Measurements from ENCODE around the gene TBCCD1.
"Not testable (repeated sequence)": the region's sequence is repeated elsewhere in the genome, so short reads cannot be mapped to it uniquely, and the experiment has no call there.

TBCCD1 gene

DNA sequence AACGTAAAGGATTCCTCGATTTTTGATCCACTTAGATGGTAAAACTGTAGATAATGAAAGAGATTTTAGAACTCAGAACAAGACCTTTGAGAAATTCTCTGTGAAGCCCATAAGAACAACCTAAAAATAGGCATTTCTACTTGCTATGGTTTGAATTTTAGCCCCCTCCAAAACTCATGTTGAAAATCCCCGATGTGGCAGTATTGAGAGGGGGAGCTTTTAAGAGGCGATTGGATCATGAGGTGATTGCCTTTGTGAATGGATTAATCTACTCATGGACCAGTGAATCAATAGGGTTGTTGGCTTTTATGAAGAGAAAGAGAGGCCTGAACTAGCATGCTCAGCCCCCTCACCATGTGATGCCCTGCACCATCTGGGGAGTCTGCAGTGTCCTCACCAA is 25.5 kb upstream of the TBCCD1 start:
- H3K27ac ChIP-seq (ENCODE audit: low read depth, low read length) = no peak overlapping the region
- H3K9me3 ChIP-seq (ENCODE audit: low read length) = no peaks in the 10 kb centered on the region
- no peaks in the 10 kb centered on the region for H3K36me3 ChIP-seq (ENCODE audit: insufficient read depth, low read length)
- H3K27me3 ChIP-seq (ENCODE audit: control insufficient read depth in 1 of 2, insufficient read depth in 2 of 2, low read length in 2 of 2) = no peaks in the 10 kb centered on the region
- H3K4me3 ChIP-seq (ENCODE audit: low read depth in 1 of 2, low read length in 2 of 2) = no peak overlapping the region
- no peak overlapping the region for H3K9ac ChIP-seq (ENCODE audit: low read length)
- no peaks in the 10 kb centered on the region for H3K4me1 ChIP-seq (ENCODE audit: insufficient read depth, low read length)

DNA sequence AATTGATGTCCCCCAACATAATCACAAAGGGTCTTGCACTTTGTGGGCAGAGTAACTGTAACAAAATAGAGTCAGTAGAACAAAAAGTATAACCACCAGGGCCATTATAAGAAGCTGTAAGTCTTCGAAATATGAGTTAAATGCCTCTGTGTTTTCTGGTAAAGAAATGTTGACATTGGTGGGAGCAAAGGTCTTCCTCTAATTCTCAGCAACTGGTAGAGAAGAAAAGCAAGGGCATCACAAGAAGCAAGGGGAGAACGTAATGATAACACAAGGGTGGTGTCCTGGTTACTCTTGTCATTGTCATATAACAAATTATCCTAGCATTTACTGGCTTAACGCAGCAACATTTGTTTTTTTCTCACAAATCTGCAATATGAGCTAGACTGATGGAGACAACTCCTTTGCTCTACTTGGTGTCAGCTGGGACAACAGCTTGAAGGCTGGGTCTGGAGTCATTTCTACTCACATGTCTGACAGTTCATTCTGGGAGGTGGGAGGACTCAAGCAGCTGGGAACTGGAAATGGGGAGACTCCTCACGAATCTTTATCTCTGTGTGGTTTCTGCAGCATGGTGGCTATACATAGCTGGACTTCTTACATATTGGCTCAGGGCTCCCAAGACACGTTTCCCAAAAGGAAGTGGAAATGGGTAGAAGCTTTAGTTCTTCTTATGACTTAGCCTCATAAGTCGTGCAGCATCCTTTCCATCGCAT is 23.6 kb upstream of the TBCCD1 start:
- Histone ChIP-seq H3K4me3 (ENCODE audit: low read depth in 1 of 2, low read length in 2 of 2) (no peak overlapping the region), H3K36me3 (ENCODE audit: insufficient read depth, low read length) (peaks cover 3% of the 10 kb centered on the region), H3K27ac (ENCODE audit: low read depth, low read length) (no peak overlapping the region), H3K9ac (ENCODE audit: low read length) (no peak overlapping the region), H3K27me3 (ENCODE audit: control insufficient read depth in 1 of 2, insufficient read depth in 2 of 2, low read length in 2 of 2) (no peaks in the 10 kb centered on the region), H3K4me1 (ENCODE audit: insufficient read depth, low read length) (no peaks in the 10 kb centered on the region), H3K9me3 (ENCODE audit: low read length) (no peaks in the 10 kb centered on the region)

DNA sequence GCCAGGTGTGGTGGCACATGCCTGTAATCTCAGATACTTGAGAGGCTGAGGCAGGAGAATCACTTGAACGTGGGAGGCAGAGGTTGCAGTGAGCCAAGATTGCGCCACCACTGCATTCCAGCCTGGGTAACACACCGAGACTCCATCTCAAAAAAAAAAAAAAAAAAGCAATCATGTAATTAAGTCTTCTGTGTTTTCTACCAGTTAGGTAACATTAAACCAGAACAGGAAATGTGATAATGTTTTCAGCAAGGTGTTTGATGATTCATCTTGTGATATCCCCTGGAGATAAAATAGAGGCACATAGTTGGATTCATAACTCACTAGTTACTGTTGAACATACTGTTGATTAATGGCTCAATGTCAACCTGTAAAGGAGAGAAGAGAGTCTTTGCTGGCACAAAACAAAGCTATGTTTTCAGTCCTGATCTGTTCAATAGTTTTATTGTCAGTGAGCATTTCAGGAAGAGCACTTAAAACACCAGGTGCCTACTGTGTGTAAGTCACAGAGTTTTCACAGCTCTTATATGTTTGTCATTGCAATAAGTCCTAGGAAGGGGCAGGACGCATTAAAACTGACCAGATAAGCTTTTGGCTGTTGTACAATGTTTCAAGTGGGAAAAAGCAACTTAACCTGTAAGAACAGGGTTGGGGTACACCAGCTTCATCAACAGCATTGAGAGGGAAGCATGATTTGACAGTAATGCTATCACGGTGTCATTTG is 22.9 kb upstream of the TBCCD1 start:
- no peak overlapping the region for H3K27ac ChIP-seq (ENCODE audit: low read depth, low read length)
- H3K9me3 ChIP-seq (ENCODE audit: low read length) = no peaks in the 10 kb centered on the region
- H3K4me1 ChIP-seq (ENCODE audit: insufficient read depth, low read length) = no peaks in the 10 kb centered on the region
- H3K4me3 ChIP-seq (ENCODE audit: low read depth in 1 of 2, low read length in 2 of 2) = no peak overlapping the region
- H3K36me3 ChIP-seq (ENCODE audit: insufficient read depth, low read length) = peaks cover 10% of the 10 kb centered on the region
- no peaks in the 10 kb centered on the region for H3K27me3 ChIP-seq (ENCODE audit: control insufficient read depth in 1 of 2, insufficient read depth in 2 of 2, low read length in 2 of 2)
- no peak overlapping the region for H3K9ac ChIP-seq (ENCODE audit: low read length)

DNA sequence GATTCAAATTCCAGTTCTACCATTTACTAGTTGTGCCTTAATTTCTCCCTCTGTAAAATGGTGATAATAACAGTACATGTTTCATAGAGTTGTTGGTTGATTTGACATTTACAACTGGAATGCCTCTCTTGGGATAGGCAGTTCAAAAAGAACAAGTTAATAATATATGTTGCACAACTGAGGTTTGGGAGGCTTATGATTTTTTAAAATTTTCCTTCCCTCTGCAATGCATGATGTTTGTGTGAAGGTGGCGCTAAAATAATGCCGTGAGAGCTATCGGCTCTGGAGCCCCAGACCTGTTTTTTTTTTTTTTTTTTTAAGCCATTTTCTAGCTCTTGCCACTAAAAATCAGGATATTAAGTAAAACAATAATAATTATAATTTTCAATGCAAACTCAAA is 22.0 kb upstream of the TBCCD1 start:
- peaks cover 19% of the 10 kb centered on the region for H3K36me3 ChIP-seq (ENCODE audit: insufficient read depth, low read length)
- no peaks in the 10 kb centered on the region for H3K4me1 ChIP-seq (ENCODE audit: insufficient read depth, low read length)
- H3K4me3 ChIP-seq (ENCODE audit: low read depth in 1 of 2, low read length in 2 of 2) = no peak overlapping the region
- H3K27ac ChIP-seq (ENCODE audit: low read depth, low read length) = no peak overlapping the region
- no peaks in the 10 kb centered on the region for H3K9me3 ChIP-seq (ENCODE audit: low read length)
- H3K9ac ChIP-seq (ENCODE audit: low read length) = no peak overlapping the region
- H3K27me3 ChIP-seq (ENCODE audit: control insufficient read depth in 1 of 2, insufficient read depth in 2 of 2, low read length in 2 of 2) = no peaks in the 10 kb centered on the region

DNA sequence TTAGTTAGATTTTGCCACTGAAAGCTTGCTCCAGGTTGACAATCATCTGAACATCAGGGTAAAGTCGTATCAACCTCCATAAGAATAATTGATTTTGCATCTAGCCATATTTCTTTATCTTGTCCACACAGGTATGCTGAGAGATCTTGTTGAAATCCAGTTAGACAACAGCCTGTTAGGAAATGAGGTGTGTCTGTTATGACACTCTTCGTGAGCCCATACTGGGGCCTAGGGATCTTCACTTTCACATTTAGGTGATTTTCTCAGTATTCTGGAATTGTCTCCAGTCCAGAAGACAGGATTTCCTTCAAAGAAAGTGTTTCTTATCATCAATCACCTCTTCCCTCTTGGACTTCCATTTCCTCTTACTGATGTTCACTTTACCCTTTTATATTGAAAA is 21.5 kb upstream of the TBCCD1 start:
- Histone ChIP-seq H3K4me1 (ENCODE audit: insufficient read depth, low read length) (no peaks in the 10 kb centered on the region), H3K4me3 (ENCODE audit: low read depth in 1 of 2, low read length in 2 of 2) (no peak overlapping the region), H3K27ac (ENCODE audit: low read depth, low read length) (no peak overlapping the region), H3K9me3 (ENCODE audit: low read length) (no peaks in the 10 kb centered on the region), H3K9ac (ENCODE audit: low read length) (no peak overlapping the region), H3K36me3 (ENCODE audit: insufficient read depth, low read length) (peaks cover 24% of the 10 kb centered on the region), H3K27me3 (ENCODE audit: control insufficient read depth in 1 of 2, insufficient read depth in 2 of 2, low read length in 2 of 2) (no peaks in the 10 kb centered on the region)

DNA sequence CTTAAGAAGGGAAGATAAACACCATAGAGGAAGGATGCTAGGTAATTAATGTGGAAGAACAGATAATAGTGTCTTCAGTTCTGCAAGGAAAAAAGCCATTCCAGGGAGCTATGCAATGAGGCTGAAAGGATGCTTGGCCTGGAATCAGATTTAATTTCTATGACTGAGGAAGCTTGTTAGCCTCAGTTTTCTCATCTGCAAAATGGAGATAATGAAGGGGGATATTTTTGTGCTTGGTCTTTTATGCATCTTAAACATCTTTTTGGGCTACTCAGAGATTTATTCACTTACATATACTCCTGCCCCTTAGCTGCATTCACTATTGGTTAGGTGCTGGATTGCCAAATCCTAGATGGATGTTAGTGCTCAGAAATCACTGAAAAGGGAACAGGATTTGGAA is 20.0 kb upstream of the TBCCD1 start:
- Histone ChIP-seq H3K27me3 (ENCODE audit: control insufficient read depth in 1 of 2, insufficient read depth in 2 of 2, low read length in 2 of 2) (no peaks in the 10 kb centered on the region), H3K9me3 (ENCODE audit: low read length) (no peaks in the 10 kb centered on the region), H3K9ac (ENCODE audit: low read length) (no peak overlapping the region), H3K36me3 (ENCODE audit: insufficient read depth, low read length) (peaks cover 39% of the 10 kb centered on the region), H3K4me3 (ENCODE audit: low read depth in 1 of 2, low read length in 2 of 2) (no peak overlapping the region), H3K27ac (ENCODE audit: low read depth, low read length) (no peak overlapping the region), H3K4me1 (ENCODE audit: insufficient read depth, low read length) (no peaks in the 10 kb centered on the region)

DNA sequence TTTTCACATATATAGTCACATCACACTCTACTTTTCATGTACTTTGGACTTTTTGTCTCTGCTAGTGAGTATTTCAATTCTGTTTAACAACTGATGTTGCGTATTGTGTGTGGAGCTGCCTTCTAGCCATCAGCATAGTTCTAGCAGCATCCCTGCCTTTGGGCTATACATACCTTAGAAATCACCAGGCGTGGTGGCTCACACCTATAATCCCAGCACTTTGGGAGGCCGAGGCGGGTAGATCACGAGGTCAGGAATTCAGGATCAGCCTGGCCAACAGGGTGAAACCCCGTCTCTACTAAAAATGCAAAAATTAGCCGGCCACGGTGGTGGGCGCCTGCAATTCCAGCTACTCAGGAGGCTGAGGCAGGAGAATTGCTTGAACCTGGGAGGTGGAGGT is 19.1 kb upstream of the TBCCD1 start:
- not testable (repeated sequence) for H3K9me3 ChIP-seq (ENCODE audit: low read length); H3K27ac ChIP-seq (ENCODE audit: low read depth, low read length); H3K9ac ChIP-seq (ENCODE audit: low read length); H3K27me3 ChIP-seq (ENCODE audit: control insufficient read depth in 1 of 2, insufficient read depth in 2 of 2, low read length in 2 of 2); H3K4me3 ChIP-seq (ENCODE audit: low read depth in 1 of 2, low read length in 2 of 2); H3K4me1 ChIP-seq (ENCODE audit: insufficient read depth, low read length)
- H3K36me3 ChIP-seq (ENCODE audit: insufficient read depth, low read length) = peaks cover 48% of the 10 kb centered on the region

DNA sequence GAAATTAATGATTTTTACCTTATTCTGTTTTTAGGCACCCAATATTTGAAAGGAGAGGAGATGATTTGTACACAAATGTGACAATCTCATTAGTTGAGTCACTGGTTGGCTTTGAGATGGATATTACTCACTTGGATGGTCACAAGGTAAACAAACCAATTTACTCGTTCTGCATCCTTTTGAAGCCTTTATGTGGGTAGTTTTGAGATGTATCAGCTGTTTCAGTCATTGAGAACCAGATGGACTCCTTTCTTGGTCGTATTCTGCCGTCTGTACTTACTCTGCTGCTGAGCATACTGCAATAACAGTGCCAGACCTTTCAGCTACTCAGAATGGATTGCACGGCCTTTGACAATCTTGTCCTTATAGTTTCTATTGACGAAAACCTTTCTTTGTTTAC is 16.7 kb upstream of the TBCCD1 start:
- H3K4me3 ChIP-seq (ENCODE audit: low read depth in 1 of 2, low read length in 2 of 2) = no peak overlapping the region
- H3K9me3 ChIP-seq (ENCODE audit: low read length) = no peaks in the 10 kb centered on the region
- no peaks in the 10 kb centered on the region for H3K27me3 ChIP-seq (ENCODE audit: control insufficient read depth in 1 of 2, insufficient read depth in 2 of 2, low read length in 2 of 2)
- H3K36me3 ChIP-seq (ENCODE audit: insufficient read depth, low read length) = peaks cover 67% of the 10 kb centered on the region
- no peak overlapping the region for H3K9ac ChIP-seq (ENCODE audit: low read length)
- no peak overlapping the region for H3K27ac ChIP-seq (ENCODE audit: low read depth, low read length)
- no peaks in the 10 kb centered on the region for H3K4me1 ChIP-seq (ENCODE audit: insufficient read depth, low read length)

DNA sequence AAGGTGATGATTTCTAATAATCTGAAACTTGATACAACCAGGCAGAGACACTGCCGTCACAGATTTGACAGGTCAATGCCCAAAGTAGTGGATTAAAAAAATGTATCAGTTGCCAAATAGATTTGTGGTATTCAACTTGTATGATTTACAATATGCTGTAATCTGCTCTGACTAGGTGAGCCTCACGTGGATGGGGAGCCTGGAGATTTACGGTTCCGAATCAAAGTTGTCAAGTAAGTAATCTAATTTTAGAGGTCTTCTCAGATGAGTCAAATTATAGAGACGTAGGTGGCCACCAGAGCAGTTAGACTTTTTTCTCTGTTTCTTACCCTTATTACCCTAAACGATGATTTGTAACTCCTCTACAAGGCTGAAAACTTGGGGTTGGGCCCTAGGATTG is 15.4 kb upstream of the TBCCD1 start:
- H3K36me3 ChIP-seq (ENCODE audit: insufficient read depth, low read length) = peaks cover 76% of the 10 kb centered on the region

DNA sequence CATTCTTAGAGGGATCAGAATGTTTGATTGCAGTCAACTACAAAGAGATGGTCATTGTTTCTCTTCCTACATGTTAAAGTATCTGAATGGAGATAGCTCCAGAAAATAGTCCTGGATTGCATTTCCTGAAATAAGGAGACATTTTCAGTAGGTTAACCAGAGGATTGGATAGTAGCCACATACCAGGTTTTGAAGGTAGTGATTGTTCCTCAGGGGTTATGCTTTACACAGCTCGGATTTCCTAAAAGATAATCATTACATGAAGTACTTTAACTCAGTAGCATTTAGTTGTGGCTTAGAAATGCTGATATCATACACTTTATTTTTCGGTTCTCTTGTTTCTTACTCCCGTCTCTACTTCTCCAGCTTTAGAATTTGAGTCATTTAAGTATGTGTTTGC is 13.6 kb upstream of the TBCCD1 start:
- Histone ChIP-seq H3K27me3 (ENCODE audit: control insufficient read depth in 1 of 2, insufficient read depth in 2 of 2, low read length in 2 of 2) (no peaks in the 10 kb centered on the region), H3K4me1 (ENCODE audit: insufficient read depth, low read length) (no peaks in the 10 kb centered on the region), H3K27ac (ENCODE audit: low read depth, low read length) (no peak overlapping the region), H3K4me3 (ENCODE audit: low read depth in 1 of 2, low read length in 2 of 2) (no peak overlapping the region), H3K9ac (ENCODE audit: low read length) (no peak overlapping the region), H3K9me3 (ENCODE audit: low read length) (no peaks in the 10 kb centered on the region), H3K36me3 (ENCODE audit: insufficient read depth, low read length) (peaks cover 90% of the 10 kb centered on the region)

More for the DNA sequence above, 15.4 kb upstream of the TBCCD1 start:
- H3K27ac ChIP-seq (ENCODE audit: low read depth, low read length) = no peak overlapping the region
- H3K4me1 ChIP-seq (ENCODE audit: insufficient read depth, low read length) = no peaks in the 10 kb centered on the region
- H3K9ac ChIP-seq (ENCODE audit: low read length) = no peak overlapping the region
- H3K27me3 ChIP-seq (ENCODE audit: control insufficient read depth in 1 of 2, insufficient read depth in 2 of 2, low read length in 2 of 2) = no peaks in the 10 kb centered on the region
- no peak overlapping the region for H3K4me3 ChIP-seq (ENCODE audit: low read depth in 1 of 2, low read length in 2 of 2)
- no peaks in the 10 kb centered on the region for H3K9me3 ChIP-seq (ENCODE audit: low read length)

DNA sequence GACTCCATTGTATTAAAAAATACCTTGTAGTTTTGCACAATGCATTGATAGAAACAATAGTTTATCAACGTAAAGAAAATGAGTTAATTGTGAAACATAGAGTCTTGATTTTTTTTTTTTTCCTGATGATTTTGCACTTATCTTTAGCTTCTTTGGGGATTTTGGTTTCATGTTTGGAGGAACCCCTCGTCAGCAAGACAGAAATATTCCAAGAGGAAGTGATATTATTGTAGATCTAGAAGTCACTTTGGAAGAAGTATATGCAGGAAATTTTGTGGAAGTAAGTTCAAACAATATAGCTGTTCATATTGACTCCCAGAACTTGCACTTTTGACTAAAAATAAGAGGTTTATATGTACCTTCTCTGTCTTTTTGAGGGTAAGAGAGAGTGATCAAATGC is 10.4 kb upstream of the TBCCD1 start:
- H3K36me3 ChIP-seq (ENCODE audit: insufficient read depth, low read length) = peaks cover 85% of the 10 kb centered on the region
- no peak overlapping the region for H3K27ac ChIP-seq (ENCODE audit: low read depth, low read length)
- H3K9ac ChIP-seq (ENCODE audit: low read length) = no peak overlapping the region
- no peaks in the 10 kb centered on the region for H3K4me1 ChIP-seq (ENCODE audit: insufficient read depth, low read length)
- no peaks in the 10 kb centered on the region for H3K9me3 ChIP-seq (ENCODE audit: low read length)
- no peaks in the 10 kb centered on the region for H3K27me3 ChIP-seq (ENCODE audit: control insufficient read depth in 1 of 2, insufficient read depth in 2 of 2, low read length in 2 of 2)
- no peak overlapping the region for H3K4me3 ChIP-seq (ENCODE audit: low read depth in 1 of 2, low read length in 2 of 2)

DNA sequence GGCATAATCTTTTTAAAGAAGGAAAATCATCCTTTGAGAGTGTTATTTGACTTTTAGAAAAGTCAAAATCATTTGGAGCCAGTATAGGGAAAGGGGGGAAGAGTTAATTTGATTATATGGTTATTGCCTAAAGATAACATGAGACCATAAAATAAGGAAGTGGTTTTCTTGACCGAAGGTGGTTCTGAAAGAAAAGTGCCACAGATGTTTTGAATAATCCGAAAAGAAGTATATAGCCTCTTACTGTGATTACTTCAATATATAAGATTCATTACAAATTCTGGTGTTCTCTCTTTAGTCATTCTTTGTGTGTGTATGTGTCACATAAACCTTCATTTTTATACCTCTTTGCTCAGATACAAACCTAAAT is 4.5 kb upstream of the TBCCD1 start:
- Histone ChIP-seq H3K9ac (ENCODE audit: low read length) (no peak overlapping the region), H3K27ac (ENCODE audit: low read depth, low read length) (no peak overlapping the region), H3K4me3 (ENCODE audit: low read depth in 1 of 2, low read length in 2 of 2) (peak overlapping the region in 1 of 2 donors; percentile 81), H3K9me3 (ENCODE audit: low read length) (no peaks in the 10 kb centered on the region), H3K4me1 (ENCODE audit: insufficient read depth, low read length) (peaks cover 25% of the 10 kb centered on the region), H3K27me3 (ENCODE audit: control insufficient read depth in 1 of 2, insufficient read depth in 2 of 2, low read length in 2 of 2) (no peaks in the 10 kb centered on the region), H3K36me3 (ENCODE audit: insufficient read depth, low read length) (peaks cover 36% of the 10 kb centered on the region)

All from muscle layer of colon (tissue), 2 donors.